Fibroblast of lung (primary cell): ENCODE measurements around the gene SCGB1D1. TPM values are rescaled to one million over a fixed set of nuclear protein-coding genes. Genes with fewer than 3 reads are reported as not detected.

Experiments used
- DNase-seq, 2 donors: peaks; one replicate each; pipeline versions ENCODE4 v3.0.0 to v3.0.0-alpha.2; 2010; ENCODE audit warnings: low read depth in 2 of 2
- H2AFZ ChIP-seq: 2 replicates; pipeline ENCODE4 v1.5.1; 2012; ENCODE audit warnings: low read length, control low read depth, inconsistent platforms
- H3K27ac ChIP-seq: 2 replicates; pipeline ENCODE4 v1.5.1; 2011; ENCODE audit warnings: low read length, control low read depth; ENCODE audit not compliant: insufficient read depth
- H3K27me3 ChIP-seq: 2 replicates; pipeline ENCODE4 v1.5.1; 2011; ENCODE audit warnings: mild to moderate bottlenecking, low read length; ENCODE audit not compliant: control insufficient read depth, insufficient read depth
- H3K36me3 ChIP-seq: 2 replicates; pipeline ENCODE4 v1.5.1; 2011; ENCODE audit warnings: low read length; ENCODE audit not compliant: control insufficient read depth, insufficient read depth
- H3K4me1 ChIP-seq: 2 replicates; pipeline ENCODE4 v1.5.1; 2011; ENCODE audit warnings: low read length; ENCODE audit not compliant: control insufficient read depth, insufficient read depth; ENCODE audit errors: extremely low read depth
- H3K4me2 ChIP-seq: 2 replicates; pipeline ENCODE4 v1.5.1; 2011; ENCODE audit warnings: low read length, control low read depth; ENCODE audit not compliant: insufficient read depth; ENCODE audit errors: extremely low read depth
- H3K4me3 ChIP-seq, 4 experiments: fragments of 200-600 bp in 1 of 4; sonication (generic) in 1 of 4; replicated peaks in 1 of 4; 2 replicates each; pipeline ENCODE4 v1.5.1; 2011 to 2016; ENCODE audit warnings: low read length in 4 of 4, low read depth in 3 of 4, mild to moderate bottlenecking in 3 of 4, control low read depth in 2 of 4, inconsistent platforms in 1 of 4, mixed read lengths in 1 of 4; ENCODE audit not compliant: insufficient read depth in 1 of 4; ENCODE audit errors: control extremely low read depth in 1 of 4
- H3K79me2 ChIP-seq: 2 replicates; pipeline ENCODE4 v1.5.1; 2012; ENCODE audit warnings: mild to moderate bottlenecking, low read length, inconsistent platforms; ENCODE audit not compliant: control insufficient read depth, insufficient read depth
- H3K9ac ChIP-seq: 2 replicates; pipeline ENCODE4 v1.5.1; 2011; ENCODE audit warnings: mild to moderate bottlenecking, low read length, control low read depth; ENCODE audit not compliant: insufficient read depth
- H3K9me3 ChIP-seq: 2 replicates; pipeline ENCODE4 v1.5.1; 2012; ENCODE audit warnings: low read depth, low read length; ENCODE audit not compliant: control insufficient read depth, insufficient read depth
- H4K20me1 ChIP-seq: 2 replicates; pipeline ENCODE4 v1.5.1; 2011; ENCODE audit warnings: low read length; ENCODE audit not compliant: control insufficient read depth, insufficient read depth; ENCODE audit errors: extremely low read depth
- EZH2 ChIP-seq: IDR thresholded peaks from 2 replicates; pipeline ENCODE4 v1.5.1; 2012; ENCODE audit warnings: low read length, control low read depth, mild to moderate bottlenecking; ENCODE audit errors: missing control alignments
- polyA plus RNA-seq, 2 donors: library from polyadenylated mRNA; depleted of rRNA in 1 of 2; stranded (reverse) in 1 of 2; unstranded in 1 of 2; fragments of >200 nt; gene quantifications; 2 replicates each; pipeline ENCODE4 v1.2.1, GENCODE V29; 2011 to 2012; ENCODE audit warnings: missing spikeins in 1 of 2
- total RNA-seq: library from RNA; depleted of rRNA; stranded (reverse); fragments of >200 nt; gene quantifications from 2 replicates; pipeline ENCODE4 v1.2.1, GENCODE V29; 2014
- TF ChIP-seq, protein P1 (sequence below), 2 donors: IDR thresholded peaks in 1 of 2; conservative IDR thresholded peaks in 1 of 2; 1 replicate in 1 of 2; 2 replicates in 1 of 2; pipeline ENCODE4 v1.5.1; 2011 to 2012; ENCODE audit warnings: low read length in 2 of 2, control low read depth in 1 of 2, inconsistent platforms in 1 of 2, low read depth in 1 of 2, mild to moderate bottlenecking in 1 of 2

SCGB1D1 gene
- total and polyA plus RNA-seq, 2 donors (not counting 1 experiment from before 2014, with no cell fraction given) = not detected

DNA sequence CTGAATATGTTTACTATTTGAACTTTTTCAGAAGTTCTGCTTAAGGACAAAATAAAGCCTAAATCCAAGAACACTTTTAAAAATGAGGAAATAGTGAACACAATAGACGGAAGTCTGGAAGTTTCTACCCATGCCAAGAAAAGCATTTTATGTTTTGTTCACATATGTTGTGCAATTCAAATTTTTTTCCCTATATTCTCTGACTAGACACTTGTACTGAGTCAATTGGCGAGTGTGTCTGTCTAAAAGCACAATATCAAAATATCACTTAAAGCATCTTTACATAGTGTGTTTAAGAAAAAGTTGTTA, 37.0 kb upstream of the SCGB1D1 start:
- no peaks in the 10 kb centered on the region for H4K20me1 ChIP-seq
- no peak overlapping the region for H2AFZ ChIP-seq
- H3K27ac ChIP-seq = no peak overlapping the region
- H3K36me3 ChIP-seq = peaks cover 15% of the 10 kb centered on the region
- H3K79me2 ChIP-seq = no peaks in the 10 kb centered on the region
- H3K4me3 ChIP-seq = no peak overlapping the region
- H3K27me3 ChIP-seq = no peaks in the 10 kb centered on the region
- no peak overlapping the region for H3K4me2 ChIP-seq
- TF ChIP-seq, protein P1, sequence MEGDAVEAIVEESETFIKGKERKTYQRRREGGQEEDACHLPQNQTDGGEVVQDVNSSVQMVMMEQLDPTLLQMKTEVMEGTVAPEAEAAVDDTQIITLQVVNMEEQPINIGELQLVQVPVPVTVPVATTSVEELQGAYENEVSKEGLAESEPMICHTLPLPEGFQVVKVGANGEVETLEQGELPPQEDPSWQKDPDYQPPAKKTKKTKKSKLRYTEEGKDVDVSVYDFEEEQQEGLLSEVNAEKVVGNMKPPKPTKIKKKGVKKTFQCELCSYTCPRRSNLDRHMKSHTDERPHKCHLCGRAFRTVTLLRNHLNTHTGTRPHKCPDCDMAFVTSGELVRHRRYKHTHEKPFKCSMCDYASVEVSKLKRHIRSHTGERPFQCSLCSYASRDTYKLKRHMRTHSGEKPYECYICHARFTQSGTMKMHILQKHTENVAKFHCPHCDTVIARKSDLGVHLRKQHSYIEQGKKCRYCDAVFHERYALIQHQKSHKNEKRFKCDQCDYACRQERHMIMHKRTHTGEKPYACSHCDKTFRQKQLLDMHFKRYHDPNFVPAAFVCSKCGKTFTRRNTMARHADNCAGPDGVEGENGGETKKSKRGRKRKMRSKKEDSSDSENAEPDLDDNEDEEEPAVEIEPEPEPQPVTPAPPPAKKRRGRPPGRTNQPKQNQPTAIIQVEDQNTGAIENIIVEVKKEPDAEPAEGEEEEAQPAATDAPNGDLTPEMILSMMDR (conservative IDR thresholded peaks at IDR 0.05 in 1 of 2, IDR thresholded peaks at IDR 0.05 in 1 of 2; ENCODE audit: low read depth in 1 of 2, low read length in 2 of 2) = no peak
- TF ChIP-seq EZH2 = no peak
- H3K9me3 ChIP-seq = no peaks in the 10 kb centered on the region
- H3K9ac ChIP-seq = no peak overlapping the region
- DNase-seq = no peak
- H3K4me1 ChIP-seq = no peaks in the 10 kb centered on the region

DNA sequence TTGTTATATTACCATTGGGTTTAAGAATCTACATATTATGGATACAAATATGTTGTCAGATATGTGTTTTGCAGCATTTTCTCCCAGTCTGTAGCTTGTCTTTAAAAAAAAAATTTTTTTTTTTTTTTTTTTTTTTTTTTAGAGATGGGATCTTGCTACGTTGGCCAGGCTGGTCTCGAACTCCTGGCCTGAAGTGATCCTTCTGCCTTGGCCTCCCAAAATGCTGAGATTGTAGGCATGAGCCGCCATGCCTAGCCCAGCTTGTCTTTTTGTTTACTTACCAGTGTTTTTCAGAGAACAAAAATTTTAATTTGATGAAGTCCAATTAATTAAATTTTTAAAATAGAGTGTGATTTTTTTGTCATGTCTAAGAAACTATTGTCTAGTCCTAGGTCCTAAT, 36.4 kb upstream of the SCGB1D1 start:
- no peaks in the 10 kb centered on the region for H3K27me3 ChIP-seq
- no peak overlapping the region for H2AFZ ChIP-seq
- DNase-seq = no peak
- H3K36me3 ChIP-seq = peaks cover 15% of the 10 kb centered on the region
- H3K79me2 ChIP-seq = no peaks in the 10 kb centered on the region
- no peak overlapping the region for H3K9ac ChIP-seq
- no peak overlapping the region for H3K27ac ChIP-seq
- H3K4me2 ChIP-seq = no peak overlapping the region
- no peaks in the 10 kb centered on the region for H3K4me1 ChIP-seq
- H3K9me3 ChIP-seq = no peaks in the 10 kb centered on the region
- H3K4me3 ChIP-seq = no peak overlapping the region
- H4K20me1 ChIP-seq = no peaks in the 10 kb centered on the region
- TF ChIP-seq, protein P1 (conservative IDR thresholded peaks at IDR 0.05 in 1 of 2, IDR thresholded peaks at IDR 0.05 in 1 of 2; ENCODE audit: low read depth in 1 of 2, low read length in 2 of 2) = no peak
- TF ChIP-seq EZH2 = no peak

DNA sequence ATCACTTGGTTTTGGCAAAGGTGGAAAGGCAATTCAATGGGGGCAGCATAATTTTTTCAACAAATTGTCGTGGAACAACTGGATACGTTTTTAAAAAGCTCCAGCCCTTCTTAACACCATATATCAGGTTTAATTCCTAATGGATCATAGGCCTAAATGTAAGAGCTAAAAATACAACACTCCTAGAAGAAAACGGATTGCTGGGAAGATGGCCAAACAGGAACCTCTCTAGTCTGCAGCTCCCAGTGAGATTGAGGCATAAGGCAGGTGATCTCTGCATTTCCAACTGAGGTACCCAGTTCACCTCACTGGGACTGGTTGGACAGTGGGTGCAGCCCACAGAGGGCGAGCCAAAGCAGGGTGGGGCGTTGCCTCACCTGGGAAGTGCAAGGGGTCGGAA, 32.4 kb upstream of the SCGB1D1 start:
- Histone ChIP-seq H2AFZ (no peak overlapping the region), H3K27ac (no peak overlapping the region), H3K36me3 (no peaks in the 10 kb centered on the region), H3K4me3 (no peak overlapping the region), H3K9me3 (no peaks in the 10 kb centered on the region), H3K9ac (no peak overlapping the region), H3K4me1 (no peaks in the 10 kb centered on the region), H3K27me3 (no peaks in the 10 kb centered on the region), H3K4me2 (no peak overlapping the region), H4K20me1 (no peaks in the 10 kb centered on the region), H3K79me2 (no peaks in the 10 kb centered on the region)
- TF ChIP-seq, protein P1 (conservative IDR thresholded peaks at IDR 0.05 in 1 of 2, IDR thresholded peaks at IDR 0.05 in 1 of 2; ENCODE audit: low read depth in 1 of 2, low read length in 2 of 2) = no peak
- TF ChIP-seq EZH2 = no peak
- no peak for DNase-seq
